Measurements from ENCODE around the gene IL23R.

DNA sequence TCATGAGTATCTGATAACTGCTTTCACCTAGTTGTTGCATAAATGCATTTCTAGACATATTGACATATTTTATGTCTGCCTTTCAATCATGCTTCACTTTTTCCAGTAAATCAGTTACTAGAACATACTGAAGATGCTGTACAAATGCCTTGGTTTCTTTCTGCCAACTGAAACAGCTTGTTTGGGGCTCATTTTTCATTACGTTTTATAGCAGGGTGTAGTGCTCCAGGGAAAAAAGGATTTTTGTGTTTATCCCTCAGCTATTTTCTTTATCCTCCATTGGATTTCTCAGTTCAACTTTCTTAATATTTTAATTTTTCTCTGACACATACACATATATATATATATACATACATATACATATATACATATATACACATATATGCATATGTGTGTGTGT, 51.7 kb downstream of the IL23R start:
- TF ChIP-seq, protein P1, sequence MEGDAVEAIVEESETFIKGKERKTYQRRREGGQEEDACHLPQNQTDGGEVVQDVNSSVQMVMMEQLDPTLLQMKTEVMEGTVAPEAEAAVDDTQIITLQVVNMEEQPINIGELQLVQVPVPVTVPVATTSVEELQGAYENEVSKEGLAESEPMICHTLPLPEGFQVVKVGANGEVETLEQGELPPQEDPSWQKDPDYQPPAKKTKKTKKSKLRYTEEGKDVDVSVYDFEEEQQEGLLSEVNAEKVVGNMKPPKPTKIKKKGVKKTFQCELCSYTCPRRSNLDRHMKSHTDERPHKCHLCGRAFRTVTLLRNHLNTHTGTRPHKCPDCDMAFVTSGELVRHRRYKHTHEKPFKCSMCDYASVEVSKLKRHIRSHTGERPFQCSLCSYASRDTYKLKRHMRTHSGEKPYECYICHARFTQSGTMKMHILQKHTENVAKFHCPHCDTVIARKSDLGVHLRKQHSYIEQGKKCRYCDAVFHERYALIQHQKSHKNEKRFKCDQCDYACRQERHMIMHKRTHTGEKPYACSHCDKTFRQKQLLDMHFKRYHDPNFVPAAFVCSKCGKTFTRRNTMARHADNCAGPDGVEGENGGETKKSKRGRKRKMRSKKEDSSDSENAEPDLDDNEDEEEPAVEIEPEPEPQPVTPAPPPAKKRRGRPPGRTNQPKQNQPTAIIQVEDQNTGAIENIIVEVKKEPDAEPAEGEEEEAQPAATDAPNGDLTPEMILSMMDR (IDR thresholded peaks at IDR 0.05; ENCODE audit: insufficient read depth, low read length, poor library complexity, severe bottlenecking) = no peak
- no peak for TF ChIP-seq EZH2phosphoT487 (conservative IDR thresholded peaks at IDR 0.05; ENCODE audit: low read length)

Measured in SU-DHL-6 (cell line).